Measurements from ENCODE around the gene WASHC4.

Gene WASHC4

DNA sequence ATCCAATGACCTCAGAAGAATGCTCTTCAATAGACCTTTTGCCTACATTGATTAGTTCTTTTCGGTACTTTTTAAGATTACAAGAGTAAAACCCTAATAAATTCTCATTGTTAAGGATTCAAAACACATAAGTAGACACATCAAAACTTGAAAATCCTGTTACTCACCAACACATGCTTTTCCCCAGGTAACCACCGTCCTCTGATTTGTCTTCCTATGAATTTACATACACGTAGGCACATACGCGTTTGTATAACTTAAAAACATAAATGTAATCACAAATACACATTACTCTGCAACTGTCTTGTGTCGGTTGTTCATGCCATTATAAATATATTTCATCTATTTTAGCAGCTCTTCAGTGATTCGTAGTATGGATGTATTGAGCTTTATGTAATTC, 910 bp upstream of the WASHC4 start:
- no peak for TF ChIP-seq CTCF (conservative IDR thresholded peaks at IDR 0.05; ENCODE audit: low read depth, low read length)
- H3K27me3 ChIP-seq (ENCODE audit: insufficient read depth, low read depth) = no peaks in the 10 kb centered on the region
- H4K20me1 ChIP-seq (ENCODE audit: insufficient read depth) = no peaks in the 10 kb centered on the region
- H3K36me3 ChIP-seq (ENCODE audit: insufficient read depth) = no peaks in the 10 kb centered on the region
- H3K4me2 ChIP-seq = peak overlapping the region; percentile 36
- peak overlapping the region; percentile 86 for H2AFZ ChIP-seq (ENCODE audit: low read depth)
- peaks cover 12% of the 10 kb centered on the region for H3K4me1 ChIP-seq (ENCODE audit: low read depth, poor library complexity, severe bottlenecking)
- no peak overlapping the region for H3K4me3 ChIP-seq (IDR thresholded peaks at IDR 0.05; ENCODE audit: insufficient read depth, low read depth, low read length)
- H3K27ac ChIP-seq = no peak overlapping the region
- H3K79me2 ChIP-seq (ENCODE audit: insufficient read depth, low read depth) = peaks cover 33% of the 10 kb centered on the region
- peak overlapping the region; percentile 64; the same call in 1 of the 2 replicates for H3K9ac ChIP-seq

DNA sequence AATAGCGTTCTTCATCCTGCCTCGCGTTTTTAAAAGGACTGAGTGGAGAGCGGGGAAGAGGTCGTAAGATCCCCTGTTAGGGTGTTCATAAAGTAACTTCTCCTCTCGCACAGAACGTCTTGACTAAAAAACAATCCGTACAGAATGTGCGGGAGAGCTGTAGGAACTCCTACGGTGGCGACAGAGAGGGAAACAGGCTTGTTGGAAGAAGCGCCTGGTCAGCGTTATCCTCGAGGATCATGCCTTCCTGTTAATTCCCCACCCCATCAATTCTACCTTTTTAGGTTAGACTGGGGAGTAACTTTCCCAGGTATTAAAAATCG, 399 bp upstream of the WASHC4 start:
- H3K9ac ChIP-seq = peak overlapping the region; percentile 64; the same call in 1 of the 2 replicates
- no peak for TF ChIP-seq CTCF (conservative IDR thresholded peaks at IDR 0.05; ENCODE audit: low read depth, low read length)
- H3K4me2 ChIP-seq = peak overlapping the region; percentile 36

GRCh38 chr12:105109465-105110212, 2.1 kb downstream of the WASHC4 start:
- Histone ChIP-seq H3K27ac (no peak overlapping the region), H3K4me3 (IDR thresholded peaks at IDR 0.05; ENCODE audit: insufficient read depth, low read depth, low read length) (no peak overlapping the region), H3K27me3 (ENCODE audit: insufficient read depth, low read depth) (no peaks in the 10 kb centered on the region), H3K9ac (no peak overlapping the region), H2AFZ (ENCODE audit: low read depth) (no peak overlapping the region), H3K36me3 (ENCODE audit: insufficient read depth) (no peaks in the 10 kb centered on the region), H3K4me1 (ENCODE audit: low read depth, poor library complexity, severe bottlenecking) (peaks cover 12% of the 10 kb centered on the region), H3K79me2 (ENCODE audit: insufficient read depth, low read depth) (peaks cover 36% of the 10 kb centered on the region), H4K20me1 (ENCODE audit: insufficient read depth) (no peaks in the 10 kb centered on the region), H3K4me2 (no peak overlapping the region)
- no peak for TF ChIP-seq CTCF (conservative IDR thresholded peaks at IDR 0.05; ENCODE audit: low read depth, low read length)

More for the DNA sequence above, 399 bp upstream of the WASHC4 start:
- Histone ChIP-seq H2AFZ (ENCODE audit: low read depth) (peak overlapping the region; percentile 86), H3K27me3 (ENCODE audit: insufficient read depth, low read depth) (no peaks in the 10 kb centered on the region), H3K36me3 (ENCODE audit: insufficient read depth) (no peaks in the 10 kb centered on the region), H3K79me2 (ENCODE audit: insufficient read depth, low read depth) (peaks cover 36% of the 10 kb centered on the region), H3K27ac (peak overlapping the region; percentile 30; the same call in 1 of the 2 replicates), H4K20me1 (ENCODE audit: insufficient read depth) (no peaks in the 10 kb centered on the region), H3K4me3 (IDR thresholded peaks at IDR 0.05; ENCODE audit: insufficient read depth, low read depth, low read length) (no peak overlapping the region), H3K4me1 (ENCODE audit: low read depth, poor library complexity, severe bottlenecking) (peaks cover 12% of the 10 kb centered on the region)

DNA sequence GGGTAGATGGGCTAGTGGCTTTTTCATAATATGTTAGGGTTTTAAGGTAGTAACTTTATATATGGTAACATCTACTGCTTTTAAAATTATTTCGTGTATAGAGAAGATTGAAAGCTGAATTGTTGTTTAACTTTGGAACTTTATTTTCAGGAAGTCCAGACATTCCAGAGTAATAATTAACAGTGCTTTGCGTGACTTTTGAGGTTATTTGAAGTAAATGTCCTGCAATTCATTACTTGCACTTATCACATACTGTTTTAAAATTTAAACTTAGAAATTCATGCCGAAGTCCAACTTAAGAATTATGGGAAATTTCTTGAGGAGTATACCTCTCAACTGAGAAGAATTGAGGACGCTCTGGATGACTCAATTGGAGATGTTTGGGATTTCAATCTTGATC, 3.3 kb downstream of the WASHC4 start:
- H3K4me3 ChIP-seq (IDR thresholded peaks at IDR 0.05; ENCODE audit: insufficient read depth, low read depth, low read length) = no peak overlapping the region
- H3K9ac ChIP-seq = no peak overlapping the region
- H2AFZ ChIP-seq (ENCODE audit: low read depth) = no peak overlapping the region
- no peaks in the 10 kb centered on the region for H3K36me3 ChIP-seq (ENCODE audit: insufficient read depth)
- H3K4me1 ChIP-seq (ENCODE audit: low read depth, poor library complexity, severe bottlenecking) = peaks cover 12% of the 10 kb centered on the region
- H3K27ac ChIP-seq = no peak overlapping the region
- no peaks in the 10 kb centered on the region for H3K27me3 ChIP-seq (ENCODE audit: insufficient read depth, low read depth)
- no peaks in the 10 kb centered on the region for H4K20me1 ChIP-seq (ENCODE audit: insufficient read depth)
- no peak overlapping the region for H3K4me2 ChIP-seq
- H3K79me2 ChIP-seq (ENCODE audit: insufficient read depth, low read depth) = peaks cover 36% of the 10 kb centered on the region
- TF ChIP-seq CTCF (conservative IDR thresholded peaks at IDR 0.05; ENCODE audit: low read depth, low read length) = no peak
